Psoas muscle (tissue), 8 donors: ENCODE data around the gene CFB. TPM values are rescaled to one million over a fixed set of nuclear protein-coding genes. Genes with fewer than 3 reads are reported as not detected.

ENCODE experiments used
- ATAC-seq, 4 donors: fragments of 200-7000 bp; cut with Tn5 transposase; one replicate each; pipeline ENCODE4 v1.9.1; 2020; ENCODE audit warnings: moderate library complexity in 3 of 4, mild to moderate bottlenecking in 2 of 4
- DNase-seq, 2 donors: peaks; one replicate each; pipeline ENCODE4 v3.0.0-alpha.2; 2020
- H3K27ac ChIP-seq: fragments of 200-600 bp; one replicate; pipeline ENCODE4 v1.8.0; 2022
- H3K27me3 ChIP-seq, 3 donors: fragments of 200-600 bp in 1 of 3; one replicate each; pipeline versions ENCODE4 v1.6.1 to v1.8.0; 2013 to 2022; ENCODE audit warnings: low read length in 2 of 3, mild to moderate bottlenecking in 2 of 3, moderate library complexity in 1 of 3; ENCODE audit not compliant: insufficient read depth in 3 of 3
- H3K36me3 ChIP-seq, 2 donors: fragments of 200-600 bp in 1 of 2; one replicate each; pipeline versions ENCODE4 v1.6.1 to v1.8.0; 2013 to 2022; ENCODE audit warnings: low read depth in 1 of 2, mild to moderate bottlenecking in 1 of 2, moderate library complexity in 1 of 2; ENCODE audit not compliant: insufficient read depth in 1 of 2
- H3K4me1 ChIP-seq: fragments of 200-600 bp; one replicate; pipeline ENCODE4 v1.8.0; 2022
- H3K4me3 ChIP-seq: fragments of 200-600 bp; one replicate; pipeline ENCODE4 v1.8.0; 2022; ENCODE audit warnings: mild to moderate bottlenecking
- H3K9me3 ChIP-seq: fragments of 200-600 bp; one replicate; pipeline ENCODE4 v1.8.0; 2022
- CTCF ChIP-seq: fragments of 200-600 bp; IDR thresholded peaks from one replicate; pipeline ENCODE4 v1.8.0; 2022; ENCODE audit warnings: antibody characterized with exemption
- WGBS, 3 donors: extraction: QIAGEN DNeasy Blood & Tissue Kit; methylation state at CpG; one replicate each; pipeline versions ENCODE4 v1.1.6 to v1.1.7; 2013; 5-methylcytosine and 5-hydroxymethylcytosine counted together
- intact Hi-C, 2 donors: fragments of 100-400 bp; cut with DNase I; formaldehyde crosslinking; loops; one replicate each; pipeline versions ENCODE4 v1.11.0 to v1.14.2; 2022
- polyA plus RNA-seq, 3 donors: library from polyadenylated mRNA; stranded (reverse); fragments of 200-250 nt; gene quantifications; one replicate each; pipeline ENCODE4 v1.2.3, GENCODE V29; 2013
- total RNA-seq, 4 donors: library from RNA; stranded (reverse); fragmentation: NEBNext Ultra II Directional in 2 of 4; extraction: Animal tissue kit (Norgen Biotek cat#: 25700) in 2 of 4; gene quantifications; one replicate each; pipeline versions ENCODE4 v1.2.1 to v1.2.4, GENCODE V29; 2021 to 2023
- donor health status: healthy with polysubstance abuse.
- donor health status: DM: no; HTN: no; CAD: no; lungs with moderate emphysema.
- donor health status: Bipolar disorder and iron deficiency.
- donor health status: healthy.
- donor health status: DM: yes; HTN: yes; CAD: no.
- donor health status: DM: no; HTN: no; CAD: no.
- donor health status: DM: no; HTN: no; CAD: no.
- donor health status: DM: yes; HTN: yes; CAD: no.

Gene CFB
- total and polyA plus RNA-seq, 7 donors: 1.6 to 5.8 (median 2.5) TPM

- Histone ChIP-seq H3K27me3 (no peaks in the 10 kb centered on the region), H3K27ac (no peak overlapping the region), H3K36me3 (peaks cover 10 to 81% of the 10 kb centered on the region in 2 donors), H3K9me3 (no peaks in the 10 kb centered on the region), H3K4me1 (peaks cover 9% of the 10 kb centered on the region), H3K4me3 (no peak overlapping the region)
- intact Hi-C loops: loop anchor here in 1 of 2 donors (10.0 kb wide), 1 partner anchor 422 kb away; the partner anchor contains the start of genes ATP6V1G2, DDX39B and NFKBIL1
- 80 to 90% (median 81%) methylated on average over 10 of the region's 10 CpGs for WGBS, 3 donors
- ATAC-seq (no peak), DNase-seq (no peak)
- TF ChIP-seq CTCF: no peak
Measured at GRCh38 chr6:31966997-31967925, 21.4 kb downstream of the CFB start.

- Histone ChIP-seq H3K4me1 (peaks cover 12% of the 10 kb centered on the region), H3K27ac (no peak overlapping the region), H3K4me3 (no peak overlapping the region), H3K27me3 (no peaks in the 10 kb centered on the region), H3K9me3 (no peaks in the 10 kb centered on the region), H3K36me3 (peaks cover 8 to 75% of the 10 kb centered on the region in 2 donors)
- no peak for ATAC-seq
- no peak for TF ChIP-seq CTCF
- no peak for DNase-seq
- WGBS, 3 donors: 77 to 81% (median 80%) methylated on average over 3 of the region's 3 CpGs
- intact Hi-C loops: loop anchor here in 1 of 2 donors (10.0 kb wide), 1 partner anchor 423 kb away; the partner anchor contains the start of genes ATP6V1G2, DDX39B and NFKBIL1
Measured at GRCh38 chr6:31967926-31968320, 22.0 kb downstream of the CFB start.

GRCh38 chr6:31968326-31968725 is 22.4 kb downstream of the CFB start:
- no peak for TF ChIP-seq CTCF
- H3K36me3 ChIP-seq: peaks cover 7 to 71% of the 10 kb centered on the region in 2 donors
- no peak overlapping the region for H3K27ac ChIP-seq
- H3K4me3 ChIP-seq: no peak overlapping the region
- intact Hi-C loops: loop anchor here in 1 of 2 donors (10.0 kb wide), 1 partner anchor 424 kb away; the partner anchor contains the start of genes ATP6V1G2, DDX39B and NFKBIL1
- H3K27me3 ChIP-seq: no peaks in the 10 kb centered on the region
- no peak for ATAC-seq
- 79 to 89% (median 81%) methylated on average over 11 of the region's 11 CpGs for WGBS, 3 donors
- H3K9me3 ChIP-seq: no peaks in the 10 kb centered on the region
- no peak for DNase-seq
- peaks cover 16% of the 10 kb centered on the region for H3K4me1 ChIP-seq

- intact Hi-C loops: loop anchor here in 1 of 2 donors (10.0 kb wide), 1 partner anchor 424 kb away; the partner anchor contains the start of genes ATP6V1G2, DDX39B and NFKBIL1
- DNase-seq: no peak
- no peaks in the 10 kb centered on the region for H3K9me3 ChIP-seq
- H3K4me1 ChIP-seq: peaks cover 19% of the 10 kb centered on the region
- 80 to 88% (median 85%) methylated on average over 22 to 23 of the region's 23 CpGs for WGBS, 3 donors
- no peak for ATAC-seq
- no peaks in the 10 kb centered on the region for H3K27me3 ChIP-seq
- no peak for TF ChIP-seq CTCF
- H3K4me3 ChIP-seq: no peak overlapping the region
- H3K27ac ChIP-seq: no peak overlapping the region
- peaks cover 5 to 64% of the 10 kb centered on the region in 2 donors for H3K36me3 ChIP-seq
Measured at GRCh38 chr6:31968791-31969711, 23.2 kb downstream of the CFB start.
